ENCODE results near the gene HES5.
"Not testable (repeated sequence)": the region's sequence is repeated elsewhere in the genome, so short reads cannot be mapped to it uniquely, and the experiment has no call there.

The HES5 gene

DNA sequence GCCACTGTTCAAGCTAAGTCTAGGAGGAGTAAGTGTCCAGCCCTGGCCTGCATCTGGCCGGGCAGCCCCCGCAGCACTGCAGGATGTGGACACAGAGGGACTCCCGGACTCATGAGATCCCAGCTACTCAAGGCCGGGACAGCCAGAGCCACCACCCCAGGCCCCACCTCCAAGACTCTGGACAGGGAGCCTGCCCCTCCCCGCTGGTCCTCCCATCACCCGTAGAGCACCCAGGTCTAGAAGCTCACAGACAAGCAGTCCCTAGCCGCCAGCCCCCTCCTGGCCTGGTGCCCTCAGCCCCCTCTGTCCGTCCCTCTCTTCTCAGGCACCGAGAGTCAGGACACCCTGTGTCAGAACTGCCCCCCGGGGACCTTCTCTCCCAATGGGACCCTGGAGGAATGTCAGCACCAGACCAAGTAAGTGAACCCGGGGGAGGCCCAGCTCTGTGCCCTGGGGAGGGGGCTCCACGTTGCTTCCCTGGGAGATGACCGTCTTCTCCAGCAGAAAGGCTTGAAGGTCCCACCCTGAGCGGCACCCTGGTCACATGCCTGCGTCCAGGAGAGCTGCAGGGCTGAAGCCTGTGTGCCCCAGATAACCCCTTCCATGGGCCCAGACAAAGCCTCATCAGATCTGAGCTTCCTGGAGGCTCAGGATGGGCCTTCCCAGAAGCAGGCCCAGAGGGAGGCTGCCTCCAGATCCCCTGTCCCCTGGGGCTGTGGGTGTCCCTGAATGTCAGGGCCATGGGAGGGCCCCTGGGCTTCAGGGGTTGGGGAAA is 30.4 kb upstream of the HES5 start:
- DNase-seq = no peak

GRCh38 chr1:2559509-2560298 is 29.6 kb upstream of the HES5 start:
- no peak for DNase-seq

DNA sequence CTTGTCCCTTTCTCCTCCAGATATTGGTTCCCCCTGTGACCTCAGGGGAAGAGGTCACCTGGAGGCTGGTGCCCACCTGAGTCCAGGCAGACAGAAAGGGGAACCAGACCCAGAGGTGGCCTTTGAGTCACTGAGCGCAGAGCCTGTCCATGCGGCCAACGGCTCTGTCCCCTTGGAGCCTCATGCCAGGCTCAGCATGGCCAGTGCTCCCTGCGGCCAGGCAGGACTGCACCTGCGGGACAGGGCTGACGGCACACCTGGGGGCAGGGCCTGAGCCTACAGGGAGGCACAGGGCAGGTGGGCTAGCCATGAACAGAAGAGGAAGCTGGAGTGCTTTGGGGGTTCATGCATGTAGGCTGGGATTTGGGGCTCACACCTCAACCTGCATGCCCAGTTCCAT is 28.8 kb upstream of the HES5 start:
- DNase-seq = no peak

- DNase-seq = no peak
These were observed 28.4 kb upstream of the HES5 start for GRCh38 chr1:2558420-2558819.

GRCh38 chr1:2557482-2558400 is 27.7 kb upstream of the HES5 start:
- no peak for DNase-seq

- DNase-seq = no peak
These were observed 26.8 kb upstream of the HES5 start for GRCh38 chr1:2556678-2557481.

DNA sequence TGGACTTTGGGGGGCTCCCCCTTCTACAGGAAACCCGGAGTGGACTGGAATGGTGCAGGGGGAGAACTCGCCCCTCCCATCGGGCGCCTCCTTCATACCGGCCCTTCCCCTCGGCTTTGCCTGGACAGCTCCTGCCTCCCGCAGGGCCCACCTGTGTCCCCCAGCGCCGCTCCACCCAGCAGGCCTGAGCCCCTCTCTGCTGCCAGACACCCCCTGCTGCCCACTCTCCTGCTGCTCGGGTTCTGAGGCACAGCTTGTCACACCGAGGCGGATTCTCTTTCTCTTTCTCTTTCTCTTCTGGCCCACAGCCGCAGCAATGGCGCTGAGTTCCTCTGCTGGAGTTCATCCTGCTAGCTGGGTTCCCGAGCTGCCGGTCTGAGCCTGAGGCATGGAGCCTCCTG is 26.2 kb upstream of the HES5 start, which contains the start of gene TNFRSF14:
TSS of gene TNFRSF14 (plus strand) at position 95 of the 401 bp plus-strand sequence. CDS start at position 389, 294 bp downstream.
- peak; percentile 73 for DNase-seq

DNA sequence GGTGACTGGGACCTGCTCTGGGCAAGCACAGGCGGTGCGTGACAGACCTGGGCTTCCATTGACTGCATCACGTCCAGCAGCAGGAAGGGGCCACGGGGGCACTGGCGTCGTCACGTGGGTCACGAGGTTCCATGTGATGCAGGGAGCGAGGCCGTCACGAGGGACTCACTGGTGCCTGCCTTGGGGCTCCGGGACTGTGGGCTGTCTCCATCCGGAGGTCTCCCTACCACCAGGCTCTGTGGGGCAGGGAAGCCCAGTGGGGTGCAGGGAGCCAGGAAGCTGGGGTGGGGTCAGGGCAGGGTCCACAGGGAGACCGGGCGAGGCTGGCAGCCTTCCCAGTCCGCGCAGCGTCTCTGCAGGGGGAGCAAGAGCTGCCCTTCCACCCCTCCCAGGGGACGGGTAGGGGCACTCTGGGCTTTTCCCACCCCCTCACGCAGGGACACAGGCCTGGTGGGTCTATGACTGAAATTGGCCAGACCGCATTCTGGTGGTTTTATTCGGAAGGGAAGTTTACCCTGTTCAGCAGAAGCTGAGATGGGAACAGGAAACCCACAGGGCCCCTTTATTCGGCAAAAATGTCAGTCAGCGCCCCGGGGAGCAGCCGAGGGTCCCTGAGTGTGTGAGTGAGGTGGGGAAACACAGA is 25.7 kb upstream of the HES5 start:
- peak; percentile 61 for DNase-seq

DNA sequence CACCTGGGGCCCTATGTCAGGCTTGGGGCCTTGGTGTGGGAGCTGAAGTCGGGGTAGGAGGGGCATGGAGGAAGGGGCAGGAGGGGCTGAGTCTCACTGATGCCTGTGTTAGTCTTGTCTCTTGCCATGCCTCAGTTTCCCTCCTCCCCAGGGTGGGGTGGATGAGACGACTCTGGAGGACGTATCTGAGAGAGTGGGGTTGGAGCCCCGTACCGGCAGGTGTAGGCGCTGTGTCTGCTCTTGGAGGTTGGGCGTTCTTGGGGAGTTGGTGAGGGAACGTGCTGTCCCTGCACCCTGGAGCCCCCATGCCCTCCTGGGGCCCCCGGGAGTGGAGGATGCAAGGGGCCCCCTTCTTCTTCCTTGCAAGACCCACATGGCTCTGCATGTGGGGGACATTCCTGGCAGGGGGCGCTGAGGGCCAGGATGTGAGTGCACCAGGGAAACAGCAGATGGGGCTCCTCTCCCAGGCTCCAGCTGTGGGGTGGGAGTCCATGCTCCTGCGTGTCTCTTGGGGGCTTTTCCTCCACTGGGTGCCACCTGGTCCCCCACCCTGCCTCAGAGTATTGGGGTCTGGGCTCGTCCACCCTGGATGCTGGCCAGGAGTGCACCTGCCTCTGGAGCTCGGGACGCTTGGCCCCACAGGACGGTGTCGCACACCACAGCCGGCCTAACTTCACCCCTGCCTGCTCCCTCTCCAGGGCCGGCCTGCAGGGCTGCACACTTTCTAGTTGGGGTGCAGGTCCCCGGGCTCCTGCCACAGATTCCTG is 24.7 kb upstream of the HES5 start:
- no peak for DNase-seq

DNA sequence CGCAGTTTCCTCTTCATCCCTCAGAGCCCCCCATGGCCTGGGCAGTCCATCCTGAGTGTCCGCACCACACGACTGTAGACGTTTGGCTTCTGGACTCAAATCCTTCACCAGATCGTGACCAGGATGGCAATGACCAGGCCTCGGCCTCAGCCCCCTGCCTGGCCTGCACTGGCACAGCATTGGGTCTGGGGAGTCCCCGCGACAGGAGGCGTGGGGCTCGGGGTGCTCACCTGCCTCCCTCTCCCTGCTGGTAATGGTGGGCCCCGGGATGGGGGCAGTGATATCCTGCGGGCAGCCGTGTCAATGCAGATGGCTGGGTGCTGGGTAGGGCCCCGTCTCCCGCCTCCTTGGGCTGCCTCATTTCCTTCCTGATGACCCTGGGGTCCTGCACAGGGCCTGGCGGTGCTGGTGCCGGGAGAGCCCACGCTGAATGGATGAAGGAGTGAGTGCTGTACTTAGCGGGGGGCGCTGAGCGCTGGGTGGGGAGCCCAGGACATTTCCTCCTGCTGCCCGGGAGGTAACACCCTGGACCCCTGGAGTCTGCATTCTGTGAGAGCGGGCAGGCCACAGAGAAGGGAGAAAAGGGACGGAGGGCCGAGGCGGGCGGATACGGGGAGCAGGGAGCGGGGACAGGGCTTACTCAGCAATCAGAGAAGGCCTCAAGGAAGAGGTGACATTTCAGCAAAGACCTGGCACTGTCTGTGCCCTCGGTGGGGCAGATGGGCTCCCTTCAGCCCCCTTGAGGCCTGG is 24.0 kb upstream of the HES5 start:
- DNase-seq = no peak

DNA sequence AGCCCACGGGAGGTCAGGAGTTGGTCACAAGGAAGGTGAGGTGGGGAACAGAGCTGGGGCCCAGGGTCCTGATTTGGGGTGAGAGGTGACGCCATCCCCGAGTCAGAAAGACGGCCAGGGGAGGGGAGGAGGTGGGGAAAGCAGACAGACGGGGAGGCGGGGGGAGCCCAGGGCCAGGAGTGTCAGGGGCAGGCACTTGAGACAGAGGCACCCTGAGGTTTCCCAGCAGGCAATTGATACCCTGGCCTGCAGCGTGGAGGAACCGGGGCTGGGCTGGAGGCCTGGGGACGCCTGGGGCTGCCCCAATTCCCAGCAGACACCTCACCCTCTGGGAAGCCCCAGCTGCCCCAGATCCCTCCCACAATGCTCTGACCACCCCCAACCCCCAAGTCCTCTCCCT is 23.0 kb upstream of the HES5 start:
- not testable (repeated sequence) for DNase-seq

GRCh38 chr1:2552189-2552588 is 22.1 kb upstream of the HES5 start:
- DNase-seq = peak; percentile 66

GRCh38 chr1:2551544-2551943 is 21.5 kb upstream of the HES5 start:
- not testable (repeated sequence) for DNase-seq

- DNase-seq = not testable (repeated sequence)
These were observed 20.3 kb upstream of the HES5 start for GRCh38 chr1:2550309-2550861.

DNA sequence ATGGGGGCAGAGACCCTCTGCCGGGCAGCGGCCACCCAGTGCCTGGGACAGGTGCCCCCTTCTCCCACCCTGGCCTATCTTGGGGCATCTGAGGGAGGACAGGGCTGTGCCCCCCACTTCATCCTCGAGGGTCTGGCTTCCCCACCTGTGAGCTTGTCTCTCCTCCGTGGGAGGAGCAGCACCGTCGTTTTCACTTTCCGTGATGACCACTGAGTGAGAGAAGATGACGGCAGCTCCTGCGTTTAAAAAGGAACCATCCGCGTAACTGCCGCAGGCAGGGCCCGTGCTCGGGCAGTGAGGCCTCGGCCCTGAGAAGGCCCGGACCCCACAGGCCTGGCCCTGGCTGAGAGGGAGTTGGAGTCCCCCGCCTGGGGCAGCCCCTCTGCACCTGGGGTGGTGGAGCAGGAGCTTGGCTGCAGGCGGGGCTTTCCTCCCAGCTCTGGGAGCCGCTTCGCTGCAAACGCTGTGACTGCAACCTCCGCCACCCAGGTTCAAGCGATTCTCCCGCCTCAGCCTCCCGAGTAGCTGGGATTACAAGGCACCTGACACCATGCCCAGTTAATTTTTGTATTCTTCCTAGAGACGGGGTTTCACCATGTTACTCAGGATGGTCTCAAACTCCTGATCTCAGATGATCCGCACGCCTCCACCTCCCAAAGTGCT is 19.4 kb upstream of the HES5 start:
- DNase-seq = not testable (repeated sequence)

- peak; percentile 90 for DNase-seq
These were observed 18.1 kb upstream of the HES5 start for GRCh38 chr1:2548068-2548589.

- no peak for DNase-seq
These were observed 17.4 kb upstream of the HES5 start for GRCh38 chr1:2547210-2548067.

Data from eye (tissue), 1 donor.